ENCODE measurements around the gene IL1RAPL2.

Gene IL1RAPL2

DNA sequence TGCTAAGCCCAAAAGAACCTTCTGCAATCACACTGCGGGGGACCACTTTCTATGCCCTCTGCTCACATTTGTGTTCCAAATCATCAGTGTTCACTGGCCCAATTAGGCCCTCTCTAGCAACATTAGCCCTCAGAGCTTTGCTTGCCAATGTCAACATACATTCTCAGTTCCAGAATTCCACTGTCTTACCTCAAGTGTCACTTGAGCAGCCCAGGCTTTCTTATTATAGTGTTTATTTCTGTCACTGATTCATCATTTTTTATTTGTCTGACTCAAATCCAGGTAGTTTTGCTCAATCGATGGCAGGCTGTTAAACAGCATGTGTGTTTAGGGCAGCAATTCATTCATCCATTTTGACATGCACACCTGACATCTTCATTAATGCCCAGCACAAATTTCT, 363.3 kb downstream of the IL1RAPL2 start:
- H3K4me3 ChIP-seq (ENCODE audit: low read depth, low read length), result no peak overlapping the region
- no peak for DNase-seq (ENCODE audit: low read depth)
- TF ChIP-seq CTCF (conservative IDR thresholded peaks at IDR 0.05; ENCODE audit: low read depth, low read length), result no peak

GRCh38 chrX:104935581-104935980, 369.6 kb downstream of the IL1RAPL2 start:
- no peak overlapping the region for H3K4me3 ChIP-seq (ENCODE audit: low read depth, low read length)
- no peak for TF ChIP-seq CTCF (conservative IDR thresholded peaks at IDR 0.05; ENCODE audit: low read depth, low read length)
- DNase-seq (ENCODE audit: low read depth), result no peak

- no peak for DNase-seq (ENCODE audit: low read depth)
- TF ChIP-seq CTCF (conservative IDR thresholded peaks at IDR 0.05; ENCODE audit: low read depth, low read length), result no peak
These were observed 387.3 kb downstream of the IL1RAPL2 start for GRCh38 chrX:104953251-104953650.

DNA sequence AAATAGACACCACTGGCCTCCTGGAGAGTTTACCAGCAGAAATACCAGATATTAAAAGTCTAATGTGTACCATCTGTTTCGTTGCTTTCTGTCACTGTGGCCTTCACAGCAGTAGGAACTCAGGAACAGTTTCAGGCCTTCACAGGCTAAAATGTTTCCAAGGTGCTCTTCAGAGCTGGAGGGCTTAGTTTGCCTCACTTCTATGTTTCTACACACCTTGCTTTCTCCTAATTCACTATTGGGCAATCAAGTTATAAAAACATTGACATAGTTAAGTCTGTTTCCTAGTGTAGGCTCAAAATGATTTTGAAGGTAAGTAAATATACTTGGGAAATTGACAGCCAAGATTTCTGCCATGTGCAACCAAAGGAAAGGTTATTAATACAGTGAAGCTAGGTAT, 395.9 kb downstream of the IL1RAPL2 start:
- no peak for DNase-seq (ENCODE audit: low read depth)

More at GRCh38 chrX:104953251-104953650, 387.3 kb downstream of the IL1RAPL2 start:
- no peak overlapping the region for H3K4me3 ChIP-seq (ENCODE audit: low read depth, low read length)

GRCh38 chrX:104968241-104968640, 402.2 kb downstream of the IL1RAPL2 start:
- no peak for TF ChIP-seq CTCF (conservative IDR thresholded peaks at IDR 0.05; ENCODE audit: low read depth, low read length)
- H3K4me3 ChIP-seq (ENCODE audit: low read depth, low read length), result no peak overlapping the region
- DNase-seq (ENCODE audit: low read depth), result no peak

More for the DNA sequence above, 395.9 kb downstream of the IL1RAPL2 start:
- TF ChIP-seq CTCF (conservative IDR thresholded peaks at IDR 0.05; ENCODE audit: low read depth, low read length), result no peak
- no peak overlapping the region for H3K4me3 ChIP-seq (ENCODE audit: low read depth, low read length)

DNA sequence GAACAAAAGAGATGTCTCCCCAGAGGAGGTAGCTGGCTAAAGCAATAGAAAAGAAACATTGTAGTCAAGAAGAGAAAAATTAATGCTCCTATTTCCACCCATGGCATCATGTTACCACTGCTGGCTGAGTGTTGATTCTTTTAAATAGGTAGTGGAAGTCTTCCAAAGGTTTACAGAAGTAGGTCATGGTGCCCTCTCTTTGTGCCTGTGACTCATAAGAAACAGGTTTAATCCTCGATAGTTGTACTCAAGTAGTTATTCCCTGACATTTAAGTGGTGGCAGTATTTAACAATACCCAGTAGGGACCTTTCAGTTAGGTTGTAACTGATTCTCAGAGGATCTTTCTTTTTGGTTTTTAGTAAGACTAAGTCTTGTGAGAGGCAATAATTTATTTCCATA, 406.7 kb downstream of the IL1RAPL2 start:
- TF ChIP-seq CTCF (conservative IDR thresholded peaks at IDR 0.05; ENCODE audit: low read depth, low read length), result no peak
- no peak overlapping the region for H3K4me3 ChIP-seq (ENCODE audit: low read depth, low read length)
- no peak for DNase-seq (ENCODE audit: low read depth)

DNA sequence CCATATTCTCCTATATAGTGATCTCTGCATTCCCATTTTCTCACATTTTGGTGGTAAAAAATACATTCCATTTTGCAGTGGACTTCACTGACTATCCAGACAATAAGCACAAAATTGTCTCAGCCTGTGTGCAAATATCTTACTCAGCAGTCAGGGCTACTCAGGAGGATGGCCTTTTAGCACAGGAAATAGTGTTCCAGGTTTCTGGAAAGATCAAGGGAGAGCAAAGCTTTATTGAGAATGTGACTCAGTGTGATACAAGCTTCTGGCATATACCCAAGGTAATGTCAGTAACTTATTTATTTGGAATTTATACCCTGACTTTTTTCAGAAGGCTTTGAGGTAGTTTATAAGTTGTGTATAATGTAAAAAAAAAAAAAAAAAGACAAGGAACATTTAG, 421.1 kb downstream of the IL1RAPL2 start:
- no peak overlapping the region for H3K4me3 ChIP-seq (ENCODE audit: low read depth, low read length)
- DNase-seq (ENCODE audit: low read depth), result no peak
- no peak for TF ChIP-seq CTCF (conservative IDR thresholded peaks at IDR 0.05; ENCODE audit: low read depth, low read length)

All from choroid plexus epithelial cell (primary cell).